GM12878 (cell line): ENCODE measurements around the gene DUS4L. TPM values are rescaled to one million over a fixed set of nuclear protein-coding genes. Genes with fewer than 3 reads are reported as not detected.

Experiments
- ATAC-seq: fragments of 200-7000 bp; cut with Tn5 transposase; 3 replicates; pipeline ENCODE4 v1.9.1; 2020; ENCODE audit warnings: mild to moderate bottlenecking, moderate library complexity
- BruUV-seq: library from RNA; stranded (reverse); fragments of 400-500 nt; replicated peaks from 2 replicates; lab custom pipeline; 2021; lab: Mats Ljungman, UMichigan
- CTCF ChIA-PET: fragments of 300-600 bp; sonication (Branson Sonifier 250); formaldehyde crosslinking; extraction: SDS; loops from one replicate; lab custom pipeline; 2021; ENCODE audit warnings: inconsistent platforms; lab: Yijun Ruan, JAX
- POLR2A ChIA-PET: fragments of 350-600 bp; formaldehyde crosslinking; extraction: SDS; loops from one replicate; lab custom pipeline; 2021; ENCODE audit warnings: inconsistent platforms; lab: Charles Lee
- RAD21 ChIA-PET: fragments of 300-600 bp; sonication (Branson Sonifier 250); formaldehyde crosslinking; loops from one replicate; lab custom pipeline; 2023; ENCODE audit warnings: antibody characterized with exemption; ENCODE audit not compliant: unreplicated experiment; lab: Charles Lee
- SMC1A ChIA-PET: fragments of 300-600 bp; sonication (Branson Sonifier 250); formaldehyde crosslinking; loops from one replicate; lab custom pipeline; 2023; ENCODE audit not compliant: unreplicated experiment, uncharacterized antibody; lab: Charles Lee
- DNase-seq: peaks from one replicate; pipeline ENCODE4 v3.0.0-alpha.2; 2011; ENCODE audit warnings: low read depth, low spot score
- FAIRE-seq: peaks from 3 replicates; lab custom pipeline; 2011; peaks lifted over from hg19 to GRCh38; lab: Jason Lieb, UNC
- H2AFZ ChIP-seq: 2 replicates; pipeline ENCODE4 v1.6.0; 2011; ENCODE audit warnings: low read depth, low read length, control low read depth; ENCODE audit not compliant: control insufficient read depth
- H3K27ac ChIP-seq: 2 replicates; pipeline ENCODE4 v1.5.1; 2011; ENCODE audit warnings: control low read depth; ENCODE audit not compliant: control insufficient read depth, insufficient read depth
- H3K27me3 ChIP-seq, 2 experiments: replicated peaks in 1 of 2; 2 replicates each; pipeline versions ENCODE4 v1.6.0 to v1.6.1; 2011; ENCODE audit warnings: low read length in 1 of 2; ENCODE audit not compliant: control insufficient read depth in 2 of 2, insufficient read depth in 2 of 2
- H3K36me3 ChIP-seq, 2 experiments: 2 replicates each; pipeline ENCODE4 v1.5.1; 2011; ENCODE audit warnings: low read length in 1 of 2; ENCODE audit not compliant: control insufficient read depth in 2 of 2, insufficient read depth in 2 of 2
- H3K4me1 ChIP-seq: 2 replicates; pipeline ENCODE4 v1.6.1; 2011; ENCODE audit warnings: mild to moderate bottlenecking, low read length, moderate library complexity, mixed read lengths; ENCODE audit not compliant: control insufficient read depth, insufficient read depth
- H3K4me2 ChIP-seq: 2 replicates; pipeline ENCODE4 v1.6.0; 2011; ENCODE audit warnings: control low read depth; ENCODE audit not compliant: control insufficient read depth, insufficient read depth
- H3K4me3 ChIP-seq: fragments of 200-600 bp; sonication (generic); 2 replicates; pipeline ENCODE4 v1.5.1; 2016
- H3K79me2 ChIP-seq: 2 replicates; pipeline ENCODE4 v1.6.0; 2011; ENCODE audit warnings: low read length; ENCODE audit not compliant: control insufficient read depth, insufficient read depth
- H3K9ac ChIP-seq: 2 replicates; pipeline ENCODE4 v1.8.0; 2011; ENCODE audit warnings: low read length, control low read depth, mixed read lengths; ENCODE audit not compliant: control insufficient read depth, insufficient read depth
- H3K9me3 ChIP-seq: replicated peaks from 3 replicates; pipeline ENCODE4 v1.5.1; 2011; ENCODE audit warnings: mild to moderate bottlenecking, low read length; ENCODE audit not compliant: control insufficient read depth, insufficient read depth
- H4K20me1 ChIP-seq: 2 replicates; pipeline ENCODE4 v1.6.0; 2011; ENCODE audit not compliant: control insufficient read depth, insufficient read depth
- ATF2 ChIP-seq: IDR thresholded peaks from 2 replicates; pipeline ENCODE4 v1.6.1; 2012; ENCODE audit warnings: low read length, inconsistent platforms
- BACH1 ChIP-seq: fragments of 450-650 bp; IDR thresholded peaks from 2 replicates; pipeline ENCODE4 v1.6.1; 2017; ENCODE audit warnings: mild to moderate bottlenecking, borderline replicate concordance
- BCL3 ChIP-seq: IDR thresholded peaks from 2 replicates; pipeline ENCODE4 v1.6.1; 2011; ENCODE audit warnings: borderline replicate concordance, low read depth, mild to moderate bottlenecking, moderate library complexity, low read length; ENCODE audit not compliant: insufficient read depth, poor library complexity, severe bottlenecking
- ELK1 ChIP-seq: IDR thresholded peaks from 2 replicates; pipeline ENCODE4 v1.6.1; 2012; ENCODE audit warnings: low read depth, low read length, improper control_type of control experiment
- HDAC6 ChIP-seq: fragments of 200-600 bp; sonication (generic); IDR thresholded peaks from one replicate; pipeline ENCODE4 v1.8.0; 2017; ENCODE audit warnings: antibody characterized with exemption; ENCODE audit not compliant: unreplicated experiment
- IRF3 ChIP-seq: fragments of 450-650 bp; IDR thresholded peaks from 2 replicates; pipeline ENCODE4 v1.6.1; 2014; ENCODE audit warnings: mild to moderate bottlenecking
- KLF5 ChIP-seq: fragments of 450-650 bp; IDR thresholded peaks from 2 replicates; pipeline ENCODE4 v1.6.1; 2014; ENCODE audit warnings: mild to moderate bottlenecking; ENCODE audit not compliant: partially characterized antibody
- PAX5 ChIP-seq: IDR thresholded peaks from 2 replicates; pipeline ENCODE4 v1.6.1; 2011; ENCODE audit warnings: low read depth, low read length, borderline replicate concordance
- PAX8 ChIP-seq: fragments of 450-650 bp; IDR thresholded peaks from 2 replicates; pipeline ENCODE4 v1.6.1; 2017; ENCODE audit warnings: mild to moderate bottlenecking, moderate library complexity
- RAD21 ChIP-seq: IDR thresholded peaks from 2 replicates; pipeline ENCODE4 v1.6.1; 2011; ENCODE audit warnings: mild to moderate bottlenecking, low read depth, low read length, moderate library complexity; ENCODE audit not compliant: insufficient read depth
- SMARCA5 ChIP-seq: fragments of 450-650 bp; IDR thresholded peaks from 2 replicates; pipeline ENCODE4 v1.6.1; 2017; ENCODE audit warnings: mild to moderate bottlenecking
- SUPT20H ChIP-seq: IDR thresholded peaks from 2 replicates; pipeline ENCODE4 v1.6.1; 2011; ENCODE audit warnings: low read depth, mild to moderate bottlenecking, low read length, moderate library complexity, borderline replicate concordance; ENCODE audit not compliant: control insufficient read depth
- YY1 ChIP-seq: IDR thresholded peaks from 2 replicates; pipeline ENCODE4 v1.6.1; 2011; ENCODE audit warnings: low read depth, mild to moderate bottlenecking, low read length
- WGBS: methylation state at CpG from one replicate; pipeline ENCODE4 v1.1.6; 2016; ENCODE audit warnings: low lambda C conversion rate; ENCODE audit not compliant: insufficient replicate concordance, insufficient coverage; ENCODE audit errors: missing lambda C conversion rate; 5-methylcytosine and 5-hydroxymethylcytosine counted together
- in situ Hi-C: fragments of 300-500 bp; cut with MboI; formaldehyde crosslinking; loops from 9 replicates; pipeline ENCODE4 v1.14.3; 2018; ENCODE audit warnings: mixed read lengths
- intact Hi-C: fragments of 100-400 bp; cut with micrococcal nuclease; formaldehyde crosslinking; loops from one replicate; pipeline ENCODE4 v1.14.2; 2022; ENCODE audit not compliant: unreplicated experiment
- polyA plus RNA-seq, 11 experiments: library from polyadenylated mRNA; depleted of rRNA in 4 of 11; unstranded in 6 of 11; stranded (reverse) in 5 of 11; fragments of >200 nt; fragmentation: Nextera tagmentation in 4 of 11; fragmentation: Illumina TruSeq in 1 of 11; extraction: Ambion mirVana in 4 of 11; extraction: Trizol in 1 of 11; gene quantifications; 1 replicate in 1 of 11; 2 replicates in 10 of 11; pipeline versions ENCODE4 v1.2.1 to v1.2.3, GENCODE V29; 2011 to 2016; ENCODE audit warnings: inconsistent platforms in 2 of 11, missing spikeins in 2 of 11, low read depth in 1 of 11
- total RNA-seq, 4 experiments: library from RNA; depleted of rRNA in 3 of 4; stranded (reverse); fragments of >200 nt in 3 of 4; fragmentation: Illumina TruSeq in 1 of 4; extraction: Trizol in 1 of 4; gene quantifications; 2 replicates each; pipeline versions ENCODE4 v1.2.1 to v1.2.3, GENCODE V29; 2013 to 2021

The DUS4L gene
- total and polyA plus RNA-seq, 10 of the 15 experiments (the other 5 are each of a cell fraction or from before 2014, with no cell fraction given): 5.3 to 15.3 (median 12.8) TPM

- TF ChIP-seq ELK1 (no peak), HDAC6 (no peak), PAX8 (no peak), IRF3 (no peak), BACH1 (no peak)
- TF ChIP-seq, all 136 proteins: peak for 0
Measured at GRCh38 chr7:107597582-107597916, 33.8 kb downstream of the DUS4L start (continued).

GRCh38 chr7:107597953-107598352 is 34.2 kb downstream of the DUS4L start:
- Histone ChIP-seq H3K27me3 (no peaks in the 10 kb centered on the region), H2AFZ (no peak overlapping the region), H3K9me3 (no peaks in the 10 kb centered on the region), H3K9ac (no peak overlapping the region), H3K4me1 (no peaks in the 10 kb centered on the region), H3K27ac (no peak overlapping the region), H3K4me2 (no peak overlapping the region), H3K36me3 (peaks cover 0 to 2% of the 10 kb centered on the region in 2 experiments; a peak in 1 of 4 replicates), H4K20me1 (no peaks in the 10 kb centered on the region), H3K4me3 (no peak overlapping the region), H3K79me2 (no peaks in the 10 kb centered on the region)
- intact Hi-C loops: no loop called here
- whole genome bisulfite sequencing: 97% methylated on average over 4 of the region's 4 CpGs
- in situ Hi-C loops: no loop called here
- ChIA-PET CTCF (interaction anchor here (0.6 to 1.3 kb wide), 3 partner anchors 8 to 1000 kb away, joined by 3 to 5 read pairs (median 3); no protein-coding TSS in a partner anchor), SMC1A (interaction anchor here (0.6 to 1.9 kb wide), 2 partner anchors 11 to 21 kb away, joined by 3 to 6 read pairs; no protein-coding TSS in a partner anchor), RAD21 (no interaction called here), POLR2A (interaction anchor here (0.6 kb wide), 1 partner anchor 67 kb away, joined by 3 read pairs; no protein-coding TSS in a partner anchor)
- no peak for ATAC-seq
- FAIRE-seq: no peak
- no TSS peak for BruUV-seq
- no peak for DNase-seq
- TF ChIP-seq BCL3: no peak
- no peak for TF ChIP-seq SUPT20H
- TF ChIP-seq ATF2: no peak
- no peak for TF ChIP-seq PAX5
- TF ChIP-seq IRF3: no peak
- TF ChIP-seq KLF5: no peak
- TF ChIP-seq RAD21: no peak
- no peak for TF ChIP-seq YY1
- TF ChIP-seq SMARCA5: no peak
